Skeletal muscle tissue (tissue), 4 donors: ENCODE data around the gene MNDA. TPM values are rescaled to one million over a fixed set of nuclear protein-coding genes. Genes with fewer than 3 reads are reported as not detected.

ENCODE experiments used
- H3K27ac ChIP-seq: one replicate; pipeline ENCODE4 v1.7.0; 2013; ENCODE audit warnings: mild to moderate bottlenecking, low read depth, low read length, inconsistent platforms
- H3K27me3 ChIP-seq, 3 donors: one replicate each; pipeline ENCODE4 v1.7.0; 2013; ENCODE audit warnings: low read length in 3 of 3; ENCODE audit not compliant: control insufficient read depth in 3 of 3, insufficient read depth in 3 of 3
- H3K36me3 ChIP-seq, 3 donors: one replicate each; pipeline ENCODE4 v1.7.0; 2013; ENCODE audit warnings: low read length in 3 of 3; ENCODE audit not compliant: control insufficient read depth in 3 of 3, insufficient read depth in 3 of 3
- H3K4me1 ChIP-seq, 3 donors: one replicate each; pipeline ENCODE4 v1.7.0; 2013; ENCODE audit warnings: low read length in 3 of 3, mild to moderate bottlenecking in 3 of 3; ENCODE audit not compliant: control insufficient read depth in 3 of 3, insufficient read depth in 3 of 3
- H3K4me3 ChIP-seq, 3 donors: one replicate each; pipeline ENCODE4 v1.7.0; 2013; ENCODE audit warnings: low read length in 3 of 3
- H3K9ac ChIP-seq, 3 donors: one replicate each; pipeline ENCODE4 v1.7.0; 2013; ENCODE audit warnings: low read length in 3 of 3, mild to moderate bottlenecking in 3 of 3, moderate library complexity in 2 of 3, low read depth in 1 of 3
- H3K9me3 ChIP-seq, 3 donors: one replicate each; pipeline ENCODE4 v1.7.0; 2013; ENCODE audit warnings: low read length in 3 of 3; ENCODE audit not compliant: control insufficient read depth in 3 of 3
- total RNA-seq: library from RNA; depleted of rRNA; stranded (reverse); fragments of >200 nt; gene quantifications from one replicate; pipeline ENCODE4 v1.2.3, GENCODE V29; 2014
- donor health status: Osteomylitis.

Gene MNDA
- total RNA-seq, 1 donor from 2014 or later: 4.7 TPM

GRCh38 chr1:158809862-158810261 lies 21.3 kb upstream of the MNDA start:
- H3K4me3 ChIP-seq: no peak overlapping the region
- H3K27ac ChIP-seq: no peak overlapping the region
- no peaks in the 10 kb centered on the region for H3K27me3 ChIP-seq
- no peaks in the 10 kb centered on the region for H3K36me3 ChIP-seq
- H3K9ac ChIP-seq: no peak overlapping the region
- H3K4me1 ChIP-seq: peaks cover 0 to 6% (median 0%) of the 10 kb centered on the region in 3 donors
- H3K9me3 ChIP-seq: no peaks in the 10 kb centered on the region

GRCh38 chr1:158810311-158810710 lies 20.8 kb upstream of the MNDA start:
- Histone ChIP-seq H3K9me3 (no peaks in the 10 kb centered on the region), H3K4me3 (no peak overlapping the region), H3K36me3 (no peaks in the 10 kb centered on the region), H3K27ac (no peak overlapping the region), H3K9ac (no peak overlapping the region), H3K4me1 (peaks cover 0 to 6% (median 0%) of the 10 kb centered on the region in 3 donors), H3K27me3 (no peaks in the 10 kb centered on the region)

DNA sequence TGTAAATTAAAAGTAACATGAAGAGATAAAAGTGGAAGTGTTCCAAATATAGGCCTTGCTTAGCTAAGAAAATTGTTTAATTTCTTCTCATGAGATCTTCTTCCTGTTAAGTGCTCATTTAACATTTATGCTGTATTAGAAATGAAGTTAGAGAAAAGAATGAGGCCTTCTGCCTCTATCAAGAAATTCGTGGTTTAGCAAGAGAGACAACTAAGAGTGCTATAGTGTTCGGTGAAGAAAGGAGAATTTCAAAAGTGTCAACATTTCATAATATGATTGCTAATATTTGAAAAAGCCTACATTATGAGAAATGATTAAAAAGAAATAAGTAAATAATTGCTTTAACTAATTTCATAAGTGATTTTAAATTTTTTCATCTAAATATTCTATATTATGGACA lies 18.8 kb upstream of the MNDA start:
- Histone ChIP-seq H3K4me1 (peaks cover 0 to 6% (median 0%) of the 10 kb centered on the region in 3 donors), H3K27me3 (no peaks in the 10 kb centered on the region), H3K9me3 (no peaks in the 10 kb centered on the region), H3K9ac (no peak overlapping the region), H3K36me3 (no peaks in the 10 kb centered on the region), H3K4me3 (no peak overlapping the region), H3K27ac (no peak overlapping the region)

DNA sequence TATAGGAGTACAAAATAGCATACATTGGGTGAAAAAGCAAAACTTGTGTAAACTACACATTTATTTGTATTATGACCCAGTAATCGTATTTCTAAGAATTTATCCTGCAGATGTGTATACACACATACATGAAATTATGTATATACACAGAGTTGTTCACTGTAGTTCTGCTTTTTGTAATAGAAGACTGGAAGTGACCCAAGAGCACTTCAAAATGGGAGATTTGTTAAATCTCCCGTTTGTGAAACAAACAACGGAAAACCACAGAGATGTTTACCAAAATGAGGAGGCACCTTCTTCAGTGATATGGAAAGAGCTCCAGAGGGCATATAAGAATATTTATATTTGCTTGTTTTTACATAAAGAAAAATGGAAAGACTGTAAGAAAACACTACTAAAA lies 18.0 kb upstream of the MNDA start:
- H3K27me3 ChIP-seq: no peaks in the 10 kb centered on the region
- H3K4me3 ChIP-seq: no peak overlapping the region
- H3K27ac ChIP-seq: no peak overlapping the region
- peaks cover 0 to 6% (median 0%) of the 10 kb centered on the region in 3 donors for H3K4me1 ChIP-seq
- H3K9me3 ChIP-seq: no peaks in the 10 kb centered on the region
- no peak overlapping the region for H3K9ac ChIP-seq
- no peaks in the 10 kb centered on the region for H3K36me3 ChIP-seq

DNA sequence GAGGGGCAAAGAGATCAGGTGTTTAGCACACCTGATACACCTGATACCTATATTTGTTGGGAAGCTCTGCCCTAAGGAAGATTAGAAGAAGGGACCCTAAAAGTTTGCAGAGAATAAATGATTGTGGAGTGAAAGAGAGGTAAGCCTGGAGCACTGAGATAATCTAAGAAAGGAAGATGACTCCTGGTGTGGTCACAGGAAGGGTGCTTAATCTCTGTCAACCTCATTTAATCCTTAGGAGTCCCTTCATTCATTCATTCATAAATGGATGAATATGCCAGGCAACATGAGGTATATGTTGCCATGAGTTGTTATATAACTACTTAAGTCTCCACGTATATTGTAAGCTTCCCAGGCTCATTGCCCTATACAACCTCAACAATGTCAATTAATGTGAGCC lies 16.2 kb upstream of the MNDA start:
- H3K27ac ChIP-seq: no peak overlapping the region
- no peaks in the 10 kb centered on the region for H3K27me3 ChIP-seq
- no peak overlapping the region for H3K9ac ChIP-seq
- H3K9me3 ChIP-seq: no peaks in the 10 kb centered on the region
- H3K4me3 ChIP-seq: no peak overlapping the region
- no peaks in the 10 kb centered on the region for H3K4me1 ChIP-seq
- no peaks in the 10 kb centered on the region for H3K36me3 ChIP-seq

DNA sequence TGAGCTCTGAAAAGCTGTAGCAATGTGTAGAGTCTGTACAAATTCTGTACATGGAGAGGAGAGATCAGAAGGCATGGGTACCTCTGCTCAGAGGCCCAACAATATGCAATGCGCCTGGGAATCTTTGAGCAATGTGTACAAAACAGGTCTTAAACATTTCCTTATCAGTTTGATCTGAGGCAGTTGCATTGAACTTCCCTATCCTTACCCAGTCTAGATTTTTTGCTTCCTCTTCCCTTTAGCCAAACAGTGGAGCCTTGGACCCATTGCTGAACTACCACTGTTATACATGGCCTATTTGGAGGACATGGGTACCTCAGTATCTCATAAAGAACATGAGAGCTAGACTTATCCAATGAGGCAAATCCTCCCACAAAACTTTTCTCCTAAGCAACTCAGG lies 12.6 kb upstream of the MNDA start:
- Histone ChIP-seq H3K36me3 (no peaks in the 10 kb centered on the region), H3K4me3 (no peak overlapping the region), H3K9me3 (no peaks in the 10 kb centered on the region), H3K4me1 (no peaks in the 10 kb centered on the region), H3K9ac (no peak overlapping the region), H3K27me3 (no peaks in the 10 kb centered on the region), H3K27ac (no peak overlapping the region)

DNA sequence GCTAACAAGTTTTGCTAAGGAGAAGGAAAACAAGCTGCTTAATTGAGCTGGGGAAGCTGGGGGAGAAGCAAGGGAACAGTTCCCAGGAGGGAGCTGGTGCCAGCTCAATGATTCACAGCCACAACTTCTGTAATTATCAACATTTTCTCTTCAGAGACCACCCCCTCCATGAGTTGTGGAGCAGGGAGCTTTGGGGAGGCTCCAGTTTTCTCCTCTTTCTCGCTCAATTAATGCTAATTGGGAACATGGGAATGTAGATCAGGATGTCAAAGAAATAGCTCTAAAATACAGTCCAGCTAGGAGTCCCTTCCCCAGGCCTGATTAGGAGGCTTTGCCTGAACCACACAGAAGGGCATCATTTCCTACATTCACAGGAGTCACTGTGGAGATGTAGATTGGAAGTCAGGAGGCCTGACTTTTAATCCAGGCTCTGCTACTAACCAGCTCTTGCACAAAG lies 12.1 kb upstream of the MNDA start:
- H3K4me1 ChIP-seq: no peaks in the 10 kb centered on the region
- no peaks in the 10 kb centered on the region for H3K36me3 ChIP-seq
- no peak overlapping the region for H3K9ac ChIP-seq
- H3K27ac ChIP-seq: no peak overlapping the region
- no peaks in the 10 kb centered on the region for H3K9me3 ChIP-seq
- no peak overlapping the region for H3K4me3 ChIP-seq
- H3K27me3 ChIP-seq: no peaks in the 10 kb centered on the region

GRCh38 chr1:158819461-158820443 lies 11.4 kb upstream of the MNDA start:
- H3K9ac ChIP-seq: no peak overlapping the region
- H3K4me3 ChIP-seq: no peak overlapping the region
- no peaks in the 10 kb centered on the region for H3K9me3 ChIP-seq
- no peaks in the 10 kb centered on the region for H3K4me1 ChIP-seq
- no peaks in the 10 kb centered on the region for H3K27me3 ChIP-seq
- H3K27ac ChIP-seq: no peak overlapping the region
- no peaks in the 10 kb centered on the region for H3K36me3 ChIP-seq

- no peaks in the 10 kb centered on the region for H3K36me3 ChIP-seq
- no peak overlapping the region for H3K27ac ChIP-seq
- H3K4me1 ChIP-seq: no peaks in the 10 kb centered on the region
- no peak overlapping the region for H3K9ac ChIP-seq
- no peaks in the 10 kb centered on the region for H3K27me3 ChIP-seq
- no peak overlapping the region for H3K4me3 ChIP-seq
- no peaks in the 10 kb centered on the region for H3K9me3 ChIP-seq
Measured at GRCh38 chr1:158821723-158822122, 9.4 kb upstream of the MNDA start.

GRCh38 chr1:158830074-158830677 lies 975 bp upstream of the MNDA start:
- H3K9me3 ChIP-seq: no peaks in the 10 kb centered on the region
- H3K27me3 ChIP-seq: no peaks in the 10 kb centered on the region
- no peak overlapping the region for H3K27ac ChIP-seq
- H3K4me1 ChIP-seq: peaks cover 0 to 2% (median 0%) of the 10 kb centered on the region in 3 donors
- H3K9ac ChIP-seq: no peak overlapping the region
- no peaks in the 10 kb centered on the region for H3K36me3 ChIP-seq
- no peak overlapping the region for H3K4me3 ChIP-seq
